GM23338 (cell line): ENCODE data around the gene ACOT6.

Experiments
- CREB1 ChIP-seq: fragments of 250-450 bp; sonication (Bioruptor Pico); IDR thresholded peaks from 2 replicates; pipeline ENCODE4 v1.5.0; 2020; ENCODE audit warnings: low read depth, mild to moderate bottlenecking, moderate library complexity
- CTCF ChIP-seq, 2 experiments: fragments of 200-600 bp in 1 of 2; sonication (generic) in 1 of 2; conservative IDR thresholded peaks; 2 replicates each; pipeline versions ENCODE4 v1.5.1 to v1.6.1; 2016 to 2017; ENCODE audit warnings: antibody characterized with exemption in 2 of 2, low read depth in 2 of 2, mild to moderate bottlenecking in 2 of 2, moderate library complexity in 1 of 2
- EZH2 ChIP-seq: fragments of 200-600 bp; sonication (generic); IDR thresholded peaks from one replicate; pipeline ENCODE4 v1.8.0; 2017; ENCODE audit warnings: antibody characterized with exemption, mild to moderate bottlenecking, low read depth; ENCODE audit not compliant: unreplicated experiment
- EZH2phosphoT487 ChIP-seq: fragments of 200-600 bp; sonication (generic); IDR thresholded peaks from one replicate; pipeline ENCODE4 v1.8.1; 2018; ENCODE audit warnings: antibody characterized with exemption; ENCODE audit not compliant: unreplicated experiment
- JUNB ChIP-seq: IDR thresholded peaks from one replicate; pipeline ENCODE4 v1.6.1; 2016; ENCODE audit warnings: antibody characterized with exemption; ENCODE audit not compliant: unreplicated experiment
- POLR2AphosphoS5 ChIP-seq: IDR thresholded peaks from 2 replicates; pipeline ENCODE4 v1.6.1; 2016; ENCODE audit warnings: antibody characterized with exemption, low read depth
- REST ChIP-seq: IDR thresholded peaks from one replicate; pipeline ENCODE4 v1.6.1; 2018; ENCODE audit warnings: antibody characterized with exemption; ENCODE audit not compliant: unreplicated experiment
- ZNF331 ChIP-seq: fragments of 250-450 bp; sonication (Bioruptor Pico); IDR thresholded peaks from 2 replicates; pipeline ENCODE4 v1.5.0; 2020; ENCODE audit warnings: low read depth, mild to moderate bottlenecking, moderate library complexity

- TF ChIP-seq CTCF (conservative IDR thresholded peaks at IDR 0.05; ENCODE audit: low read depth in 2 of 2) (no peak), CREB1 (CRISPR knock-in tag) (no peak), POLR2AphosphoS5 (peak; percentile 78), ZNF331 (CRISPR knock-in tag) (no peak), EZH2 (no peak), REST (no peak), JUNB (no peak), EZH2phosphoT487 (no peak)
These were observed at the start of gene ACOT6 for GRCh38 chr14:73612339-73613045.
